Right renal pelvis (tissue), 4 donors: ENCODE measurements around the gene UNC5CL. TPM values are rescaled to one million over a fixed set of nuclear protein-coding genes. Genes with fewer than 3 reads are reported as not detected.

Source experiments
- DNase-seq, 4 donors: peaks; one replicate each; pipeline ENCODE4 v3.0.0-alpha.2; 2013; ENCODE audit warnings: low read depth in 4 of 4, low spot score in 3 of 4, missing footprints in 1 of 4
- polyA plus RNA-seq, 4 donors: library from polyadenylated mRNA; unstranded; fragments of 120-200 nt; gene quantifications; one replicate each; pipeline ENCODE4 v1.2.1, GENCODE V29; 2013; ENCODE audit not compliant: insufficient read length in 4 of 4

Gene UNC5CL
- 1 to 10 TPM; 5.3 to 7.9 (median 6.1) TPM for polyA plus RNA-seq

- no peak for DNase-seq
These were observed at the start of gene UNC5CL for GRCh38 chr6:41039060-41039998. Gene UNC5CL (minus strand): TSS chr6:41039221. CDS start chr6:41035074, 4,147 bp downstream.

GRCh38 chr6:41088451-41088850, 49.4 kb upstream of the UNC5CL start:
- DNase-seq: no peak

- no peak for DNase-seq
These were observed 46.2 kb upstream of the UNC5CL start for GRCh38 chr6:41085182-41085581.

- DNase-seq: no peak
These were observed 44.1 kb upstream of the UNC5CL start for GRCh38 chr6:41083072-41083471.

- no peak for DNase-seq
These were observed 41.6 kb upstream of the UNC5CL start for GRCh38 chr6:41080621-41081020.

- DNase-seq: no peak
These were observed 40.1 kb upstream of the UNC5CL start for GRCh38 chr6:41079080-41079479.

- DNase-seq: no peak
These were observed 39.1 kb upstream of the UNC5CL start for GRCh38 chr6:41078101-41078500.

GRCh38 chr6:41077536-41077935, 38.5 kb upstream of the UNC5CL start:
- DNase-seq: no peak

GRCh38 chr6:41075651-41076626, 36.9 kb upstream of the UNC5CL start:
- no peak for DNase-seq

GRCh38 chr6:41074692-41075436, 35.8 kb upstream of the UNC5CL start:
- no peak for DNase-seq

- peak in 1 of 4 donors; percentile 32 for DNase-seq
These were observed 35.1 kb upstream of the UNC5CL start for GRCh38 chr6:41073968-41074691.

- peak; percentile 74 to 78 (median 76) for DNase-seq
These were observed 34.4 kb upstream of the UNC5CL start for GRCh38 chr6:41073203-41073967.

GRCh38 chr6:41072836-41073202, 33.8 kb upstream of the UNC5CL start, which contains the start of gene NFYA:
Gene NFYA (plus strand): TSS chr6:41072974. CDS start chr6:41079090, 6,116 bp downstream.
- DNase-seq: no peak

GRCh38 chr6:41071923-41072835, 33.2 kb upstream of the UNC5CL start, which contains the start of gene OARD1:
Gene OARD1 (minus strand): TSS chr6:41072356. CDS start chr6:41071634, 722 bp downstream.
- peak; percentile 99 to 100 (median 99) for DNase-seq

GRCh38 chr6:41071501-41071922, 32.5 kb upstream of the UNC5CL start:
- DNase-seq: peak in 1 of 4 donors; percentile 73

GRCh38 chr6:41066867-41067304, 27.9 kb upstream of the UNC5CL start:
- DNase-seq: peak in 3 of 4 donors; percentile 61 to 77 (median 76)

- DNase-seq: no peak
These were observed 26.6 kb upstream of the UNC5CL start for GRCh38 chr6:41065550-41066026.
